GM19351 (cell line): ENCODE measurements around the gene GABRQ.
"Not testable (repeated sequence)": the region's sequence is repeated elsewhere in the genome, so short reads cannot be mapped to it uniquely, and the experiment has no call there.

Source experiments
- ATAC-seq: cut with Tn5 transposase; IDR thresholded peaks from one replicate; pipeline ENCODE4 v1.9.1; 2021; ENCODE audit warnings: mild to moderate bottlenecking, moderate library complexity; ENCODE audit not compliant: unreplicated experiment

GABRQ gene

GRCh38 chrX:152656890-152657289, 19.2 kb downstream of the GABRQ start:
- no peak for ATAC-seq

- no peak for ATAC-seq
Measured at GRCh38 chrX:152658302-152658701, 20.6 kb downstream of the GABRQ start.

GRCh38 chrX:152663086-152663485, 25.4 kb downstream of the GABRQ start:
- no peak for ATAC-seq

- ATAC-seq: no peak
Measured at GRCh38 chrX:152674135-152674534, 36.4 kb downstream of the GABRQ start.

GRCh38 chrX:152674652-152675051, 37.0 kb downstream of the GABRQ start:
- not testable (repeated sequence) for ATAC-seq

- peak; percentile 98 for ATAC-seq
Measured at GRCh38 chrX:152681012-152681411, 43.3 kb downstream of the GABRQ start.

GRCh38 chrX:152697952-152698931, 60.5 kb downstream of the GABRQ start, which contains the start of gene MAGEA3:
MAGEA3 (plus strand) TSS chrX:152698794; CDS start chrX:152700833, 2,039 bp downstream.
- ATAC-seq: not testable (repeated sequence)

GRCh38 chrX:152700390-152700789, 62.7 kb downstream of the GABRQ start:
- not testable (repeated sequence) for ATAC-seq

GRCh38 chrX:152706500-152706899, 68.8 kb downstream of the GABRQ start:
- not testable (repeated sequence) for ATAC-seq
